ENCODE measurements around the gene DUSP15. TPM values are rescaled to one million over a fixed set of nuclear protein-coding genes. Genes with fewer than 3 reads are reported as not detected.
A peak's percentile ranks its signal among the peaks of the same experiment; 100 is the strongest.

Gene DUSP15
- total and polyA plus RNA-seq, 2 of the 8 experiments (the other 6 are each of a cell fraction or from before 2014, with no cell fraction given): 0.91 to 3.2 TPM

- Histone ChIP-seq H3K23ac (ENCODE audit: insufficient read length) (no peak overlapping the region), H4K5ac (ENCODE audit: insufficient read length, low read depth, low read length) (no peak overlapping the region), H3K9ac (replicated peaks in 1 of 4; ENCODE audit: extremely low read depth in 1 of 4, low read depth in 3 of 4, low read length in 3 of 4) (no peak overlapping the region), H4K20me1 (replicated peaks in 1 of 2; ENCODE audit: control insufficient read depth in 1 of 2, insufficient read depth in 2 of 2, low read length in 2 of 2) (no peaks in the 10 kb centered on the region), H2BK120ac (replicated peaks; ENCODE audit: low read depth, low read length) (no peak overlapping the region), H3K4me2 (ENCODE audit: insufficient read depth in 1 of 2, low read depth in 2 of 2, low read length in 2 of 2) (no peak overlapping the region), H3K23me2 (ENCODE audit: low read depth, low read length) (no peaks in the 10 kb centered on the region), H3K4me3 (ENCODE audit: extremely low read depth in 1 of 4, insufficient read depth in 2 of 4, low read depth in 3 of 4, low read length in 4 of 4) (no peak overlapping the region), H4K91ac (replicated peaks; ENCODE audit: insufficient read length, low read length) (no peak overlapping the region), H2BK15ac (ENCODE audit: low read length) (0 out of 2 replicates have a peak overlapping the region, but pooled peaks have one; percentile 12), H3K36me3 (ENCODE audit: control insufficient read depth in 2 of 4, insufficient read depth in 4 of 4, low read length in 3 of 4) (no peaks in the 10 kb centered on the region), H3K79me1 (ENCODE audit: low read depth, low read length) (no peaks in the 10 kb centered on the region), H3K27ac (ENCODE audit: low read depth, low read length) (no peak overlapping the region), H2AK5ac (ENCODE audit: low read depth, low read length) (no peak overlapping the region), H3K27me3 (replicated peaks in 1 of 4; ENCODE audit: control insufficient read depth in 3 of 4, extremely low read depth in 1 of 4, insufficient read depth in 3 of 4, low read length in 3 of 4) (no peaks in the 10 kb centered on the region; a peak in 2 of 7 replicates), H2BK12ac (ENCODE audit: low read depth, low read length) (no peak overlapping the region), H2BK5ac (ENCODE audit: low read depth, low read length) (no peak overlapping the region), H3K79me2 (ENCODE audit: control insufficient read depth in 1 of 2, insufficient read depth in 2 of 2, low read length in 2 of 2) (no peaks in the 10 kb centered on the region), H4K8ac (ENCODE audit: extremely low read depth, insufficient read depth, low read length) (no peak overlapping the region), H3K56ac (replicated peaks; ENCODE audit: insufficient read length, low read depth, low read length) (no peak overlapping the region), H2BK20ac (ENCODE audit: low read length) (no peak overlapping the region), H3K18ac (ENCODE audit: extremely low read depth, low read length) (no peak overlapping the region), H3K4me1 (replicated peaks in 1 of 4; ENCODE audit: control insufficient read depth in 3 of 4, insufficient read depth in 4 of 4, low read length in 3 of 4) (peaks cover 0 to 4% (median 1%) of the 10 kb centered on the region in 4 experiments; a peak in 4 of 7 replicates), H3K9me3 (ENCODE audit: insufficient read depth in 2 of 2, low read depth in 1 of 2, low read length in 1 of 2) (no peaks in the 10 kb centered on the region), H2AFZ (ENCODE audit: low read length) (peak overlapping the region; percentile 42; the same call in 1 of the 2 replicates), H3K4ac (replicated peaks; ENCODE audit: insufficient read length, low read depth, low read length) (no peak overlapping the region), H3K14ac (ENCODE audit: insufficient read length) (no peak overlapping the region)
- 77% methylated on average over 8 of the region's 8 CpGs; no CpG with 5 or more reads in 1 of the 2 experiments for WGBS, 2 experiments (ENCODE audit: extremely low coverage in 1 of 2, insufficient coverage in 1 of 2, insufficient read length in 1 of 2, insufficient replicate concordance in 2 of 2, low coverage in 1 of 2, low lambda C conversion rate in 2 of 2, missing lambda C conversion rate in 1 of 2)
- no peak for TF ChIP-seq RFX5 (IDR thresholded peaks at IDR 0.05; ENCODE audit: borderline replicate concordance, low read depth, low read length)
- no peak for TF ChIP-seq POLR2AphosphoS5 (IDR thresholded peaks at IDR 0.05; ENCODE audit: low read depth, low read length)
- TF ChIP-seq KDM4A (IDR thresholded peaks at IDR 0.05; ENCODE audit: low read depth, low read length, severe bottlenecking): no peak
- TF ChIP-seq JUN (IDR thresholded peaks at IDR 0.05; ENCODE audit: low read depth, low read length): no peak
- TF ChIP-seq E2F6 (IDR thresholded peaks at IDR 0.05): no peak
- no peak for TF ChIP-seq CHD2 (IDR thresholded peaks at IDR 0.05; ENCODE audit: low read length)
- TF ChIP-seq MAFK (IDR thresholded peaks at IDR 0.05; ENCODE audit: low read depth, low read length): no peak
- no peak for TF ChIP-seq NANOG (IDR thresholded peaks at IDR 0.05; ENCODE audit: insufficient read depth, low read depth, low read length, poor library complexity, severe bottlenecking)
- no peak for TF ChIP-seq TAF7 (optimal IDR thresholded peaks at IDR 0.05; ENCODE audit: borderline replicate concordance, low read depth, low read length)
- no peak for TF ChIP-seq USF2 (IDR thresholded peaks at IDR 0.05; ENCODE audit: low read length)
- TF ChIP-seq KDM5A (IDR thresholded peaks at IDR 0.05; ENCODE audit: low read length): no peak
- no peak for TF ChIP-seq HDAC6 (IDR thresholded peaks at IDR 0.05; ENCODE audit: low read depth, low read length)
- no peak for TF ChIP-seq YY1 (IDR thresholded peaks at IDR 0.05; ENCODE audit: low read depth, low read length)
- POLR2A ChIA-PET (ENCODE audit: partially characterized antibody): no interaction called here
- FAIRE-seq (no peak), DNase-seq (ENCODE audit: low read depth in 1 of 2, low spot score in 2 of 2) (no peak)
- CTCF ChIA-PET (ENCODE audit: partially characterized antibody): interaction anchor here (1.3 kb wide), 1 partner anchor 44 kb away, joined by 4 read pairs; no protein-coding TSS in a partner anchor
These were observed 20.3 kb upstream of the DUSP15 start for GRCh38 chr20:31890646-31891045.

Measured in H1 (cell line).